Vagina (tissue), 2 donors: ENCODE measurements around the gene PIN1. TPM values are rescaled to one million over a fixed set of nuclear protein-coding genes. Genes with fewer than 3 reads are reported as not detected.
A peak's percentile ranks its signal among the peaks of the same experiment; 100 is the strongest.

ENCODE experiments used
- DNase-seq, 2 donors: peaks; one replicate each; pipeline ENCODE4 v3.0.0-alpha.2; 2017; ENCODE audit errors: extremely low spot score in 2 of 2
- H3K27ac ChIP-seq: fragments of 200-600 bp; sonication (generic); one replicate; pipeline ENCODE4 v1.5.1; 2019
- H3K27me3 ChIP-seq: fragments of 200-600 bp; sonication (generic); one replicate; pipeline ENCODE4 v1.5.1; 2019
- H3K36me3 ChIP-seq, 2 donors: fragments of 200-600 bp; sonication (generic); one replicate each; pipeline ENCODE4 v1.5.1; 2017 to 2019
- H3K4me1 ChIP-seq: fragments of 200-600 bp; sonication (generic); one replicate; pipeline ENCODE4 v1.5.1; 2019
- H3K4me3 ChIP-seq, 2 donors: fragments of 200-600 bp; sonication (generic); 1 replicate in 1 of 2; 2 replicates in 1 of 2; pipeline ENCODE4 v1.5.1; 2016 to 2019
- H3K9me3 ChIP-seq: fragments of 200-600 bp; sonication (generic); one replicate; pipeline ENCODE4 v1.5.1; 2019
- POLR2A ChIP-seq, 2 donors: fragments of 450-650 bp; IDR thresholded peaks; one replicate each; pipeline ENCODE4 v1.6.1; 2017; ENCODE audit warnings: antibody characterized with exemption in 2 of 2, mild to moderate bottlenecking in 2 of 2, moderate library complexity in 2 of 2
- POLR2AphosphoS5 ChIP-seq, 2 donors: sonication (generic); formaldehyde crosslinking; IDR thresholded peaks; one replicate each; pipeline ENCODE4 v1.9.0; 2017; ENCODE audit warnings: antibody characterized with exemption in 2 of 2, mild to moderate bottlenecking in 2 of 2, low read depth in 1 of 2; ENCODE audit not compliant: insufficient read depth in 1 of 2
- intact Hi-C: fragments of 100-400 bp; cut with DNase I; formaldehyde crosslinking; loops from one replicate; pipeline ENCODE4 v1.15.1; 2023
- total RNA-seq: library from RNA; depleted of rRNA; stranded (reverse); fragments of >200 nt; gene quantifications from one replicate; pipeline ENCODE4 v1.2.3, GENCODE V29; 2016
- TF ChIP-seq, protein P1 (sequence below), 3 experiments: fragments of 450-650 bp in 2 of 3; fragments of 200-600 bp in 1 of 3; sonication (generic) in 1 of 3; IDR thresholded peaks; one replicate each; pipeline ENCODE4 v1.5.1; 2017 to 2019; ENCODE audit warnings: antibody characterized with exemption in 3 of 3, mild to moderate bottlenecking in 2 of 3, moderate library complexity in 2 of 3

Gene PIN1
- total RNA-seq, 1 donor from 2014 or later = 73.4 TPM

DNA sequence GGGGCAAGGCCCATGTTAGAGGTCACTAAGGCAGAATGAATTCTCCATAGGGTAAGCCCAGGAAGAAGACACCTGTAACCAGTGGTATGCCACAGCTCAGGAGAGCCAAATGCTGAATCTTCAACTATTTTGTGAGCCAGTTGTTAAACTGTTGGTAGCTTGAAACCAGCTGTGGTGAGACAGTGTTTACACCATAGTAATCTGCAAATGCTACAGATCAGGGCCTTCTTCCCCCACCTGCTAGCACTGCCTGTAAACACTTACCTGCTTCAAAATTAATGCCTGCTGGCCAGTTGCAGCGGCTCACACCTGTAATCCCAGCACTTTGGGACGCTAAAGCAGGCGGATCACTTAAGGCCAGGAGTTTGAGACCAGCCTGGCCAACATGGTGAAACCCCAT, 28.3 kb upstream of the PIN1 start:
- no peak for DNase-seq
- TF ChIP-seq POLR2AphosphoS5 (IDR thresholded peaks at IDR 0.05; ENCODE audit: insufficient read depth in 1 of 2, low read depth in 1 of 2) = no peak
- no peak for TF ChIP-seq POLR2A (IDR thresholded peaks at IDR 0.05)
- TF ChIP-seq, protein P1, sequence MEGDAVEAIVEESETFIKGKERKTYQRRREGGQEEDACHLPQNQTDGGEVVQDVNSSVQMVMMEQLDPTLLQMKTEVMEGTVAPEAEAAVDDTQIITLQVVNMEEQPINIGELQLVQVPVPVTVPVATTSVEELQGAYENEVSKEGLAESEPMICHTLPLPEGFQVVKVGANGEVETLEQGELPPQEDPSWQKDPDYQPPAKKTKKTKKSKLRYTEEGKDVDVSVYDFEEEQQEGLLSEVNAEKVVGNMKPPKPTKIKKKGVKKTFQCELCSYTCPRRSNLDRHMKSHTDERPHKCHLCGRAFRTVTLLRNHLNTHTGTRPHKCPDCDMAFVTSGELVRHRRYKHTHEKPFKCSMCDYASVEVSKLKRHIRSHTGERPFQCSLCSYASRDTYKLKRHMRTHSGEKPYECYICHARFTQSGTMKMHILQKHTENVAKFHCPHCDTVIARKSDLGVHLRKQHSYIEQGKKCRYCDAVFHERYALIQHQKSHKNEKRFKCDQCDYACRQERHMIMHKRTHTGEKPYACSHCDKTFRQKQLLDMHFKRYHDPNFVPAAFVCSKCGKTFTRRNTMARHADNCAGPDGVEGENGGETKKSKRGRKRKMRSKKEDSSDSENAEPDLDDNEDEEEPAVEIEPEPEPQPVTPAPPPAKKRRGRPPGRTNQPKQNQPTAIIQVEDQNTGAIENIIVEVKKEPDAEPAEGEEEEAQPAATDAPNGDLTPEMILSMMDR (IDR thresholded peaks at IDR 0.05) = no peak
- Histone ChIP-seq H3K4me3 (no peak overlapping the region), H3K9me3 (no peaks in the 10 kb centered on the region), H3K27ac (no peak overlapping the region), H3K36me3 (peaks cover 0 to 32% of the 10 kb centered on the region in 2 donors), H3K4me1 (no peaks in the 10 kb centered on the region), H3K27me3 (no peaks in the 10 kb centered on the region)
- intact Hi-C loops = loop anchor here (10.0 kb wide), 1 partner anchor 602 kb away; no protein-coding TSS in a partner anchor

DNA sequence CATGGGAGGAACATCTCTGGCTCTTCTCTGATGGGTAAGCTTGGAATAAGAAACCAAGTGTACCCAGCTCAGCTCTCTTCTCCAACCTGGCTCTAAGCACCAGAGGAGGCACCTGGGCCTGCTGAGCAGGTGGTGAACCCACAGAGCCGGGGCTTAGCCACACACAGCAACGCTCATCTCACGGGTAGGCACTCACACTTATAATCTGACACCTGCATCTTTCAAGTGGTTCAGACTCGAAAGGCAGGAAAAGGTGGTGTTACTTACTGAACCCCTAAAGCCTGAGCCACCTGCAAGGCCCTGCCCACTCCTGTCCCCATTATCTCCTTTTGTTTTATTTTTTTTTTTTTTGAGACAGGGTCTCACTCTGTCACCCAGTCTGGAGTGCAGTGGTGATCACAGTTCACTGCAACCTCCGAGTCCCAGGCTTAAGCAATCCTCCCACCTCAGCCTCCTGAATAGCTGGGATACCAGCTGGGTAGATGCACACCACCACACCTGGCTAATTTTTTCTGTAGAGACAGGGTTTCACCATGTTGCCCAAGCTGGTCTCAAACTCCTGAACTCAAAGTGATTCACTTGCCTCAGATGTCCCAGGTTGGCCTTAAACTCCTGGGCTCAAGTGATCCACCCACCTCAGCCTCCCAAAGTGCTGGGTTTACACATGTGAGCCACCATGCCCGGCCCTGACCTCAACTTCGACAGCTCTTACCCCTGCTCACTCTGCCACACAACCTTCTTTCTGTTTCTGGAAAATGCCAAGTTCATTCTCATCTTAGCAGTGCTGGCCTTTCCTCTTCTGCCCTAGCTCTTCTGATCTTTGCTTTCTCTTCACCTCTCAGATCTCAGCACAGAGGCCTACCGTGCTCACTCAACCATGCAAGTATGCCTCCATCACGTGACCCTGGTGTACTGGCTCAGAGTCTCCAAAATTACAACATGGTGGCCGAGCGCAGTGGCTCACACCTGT, 26.0 kb upstream of the PIN1 start:
- Histone ChIP-seq H3K27me3 (no peaks in the 10 kb centered on the region), H3K4me3 (no peak overlapping the region), H3K27ac (no peak overlapping the region), H3K4me1 (no peaks in the 10 kb centered on the region), H3K36me3 (peaks cover 0 to 32% of the 10 kb centered on the region in 2 donors), H3K9me3 (no peaks in the 10 kb centered on the region)
- TF ChIP-seq, protein P1 (IDR thresholded peaks at IDR 0.05) = no peak
- TF ChIP-seq POLR2A (IDR thresholded peaks at IDR 0.05) (no peak), POLR2AphosphoS5 (IDR thresholded peaks at IDR 0.05; ENCODE audit: insufficient read depth in 1 of 2, low read depth in 1 of 2) (no peak)
- intact Hi-C loops = loop anchor here (10.0 kb wide), 1 partner anchor 604 kb away; no protein-coding TSS in a partner anchor
- DNase-seq = no peak

DNA sequence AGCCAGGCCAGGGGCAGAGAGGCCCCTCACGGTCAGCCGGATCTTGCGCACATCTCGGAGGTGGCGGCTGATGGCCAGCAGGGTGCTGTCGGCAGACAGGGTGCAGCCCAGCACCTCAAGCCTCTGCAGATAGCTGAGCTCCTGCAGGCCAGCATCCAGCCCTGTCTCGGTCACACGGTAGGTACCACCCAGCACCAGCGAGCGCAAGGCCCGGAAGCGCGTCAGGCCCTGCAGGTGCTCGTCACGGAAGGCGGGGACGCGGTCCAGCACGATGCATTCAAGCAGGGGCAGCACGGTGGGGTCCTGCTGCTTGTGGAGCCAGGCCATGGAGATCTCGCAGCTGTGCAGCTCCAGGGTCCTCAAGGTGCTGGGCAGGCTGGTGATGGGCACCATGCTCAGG, 24.0 kb upstream of the PIN1 start:
- intact Hi-C loops = no loop called here
- Histone ChIP-seq H3K27ac (no peak overlapping the region), H3K4me1 (no peaks in the 10 kb centered on the region), H3K4me3 (no peak overlapping the region), H3K27me3 (no peaks in the 10 kb centered on the region), H3K9me3 (no peaks in the 10 kb centered on the region), H3K36me3 (peaks cover 0 to 32% of the 10 kb centered on the region in 2 donors)
- TF ChIP-seq POLR2AphosphoS5 (IDR thresholded peaks at IDR 0.05; ENCODE audit: insufficient read depth in 1 of 2, low read depth in 1 of 2) (no peak), POLR2A (IDR thresholded peaks at IDR 0.05) (no peak)
- TF ChIP-seq, protein P1 (IDR thresholded peaks at IDR 0.05) = no peak
- no peak for DNase-seq

DNA sequence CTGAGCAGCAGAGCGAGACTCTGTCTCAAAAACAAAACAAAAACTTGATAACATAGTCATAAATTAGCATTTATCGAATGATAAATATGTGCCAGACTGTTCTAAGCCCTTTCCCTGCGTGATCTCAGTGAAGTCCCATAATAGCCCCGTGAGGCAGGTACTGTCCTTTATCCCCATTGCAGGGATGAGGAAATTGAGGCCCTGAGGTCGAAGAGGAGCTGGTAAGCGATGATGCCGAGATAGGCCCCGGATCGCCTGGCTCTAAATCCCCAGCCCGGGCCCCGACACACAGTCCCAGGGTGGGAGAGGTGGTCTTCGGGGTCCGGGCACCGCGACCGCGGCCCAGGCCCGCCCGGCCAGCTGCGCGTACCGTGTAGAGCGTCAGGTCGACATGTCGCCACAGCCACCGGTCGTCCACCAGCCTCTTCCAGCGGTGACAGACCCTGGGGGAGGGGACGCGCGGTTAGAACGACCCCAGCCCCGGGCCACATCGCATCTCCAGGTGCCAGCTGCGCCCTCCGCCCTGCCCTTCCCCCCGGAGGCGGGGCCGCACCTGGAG, 16.9 kb upstream of the PIN1 start:
- Histone ChIP-seq H3K27ac (peak overlapping the region; percentile 88), H3K4me3 (peak overlapping the region; percentile 83 to 91), H3K9me3 (no peaks in the 10 kb centered on the region), H3K4me1 (peaks cover 29% of the 10 kb centered on the region), H3K27me3 (no peaks in the 10 kb centered on the region), H3K36me3 (no peaks in the 10 kb centered on the region)
- no peak for DNase-seq
- intact Hi-C loops = no loop called here
- TF ChIP-seq, protein P1 (IDR thresholded peaks at IDR 0.05) = no peak
- TF ChIP-seq POLR2AphosphoS5 (IDR thresholded peaks at IDR 0.05; ENCODE audit: insufficient read depth in 1 of 2, low read depth in 1 of 2) (no peak), POLR2A (IDR thresholded peaks at IDR 0.05) (no peak)
